Smooth muscle cell (in vitro differentiated cells): ENCODE data around the gene LLGL2. TPM values are rescaled to one million over a fixed set of nuclear protein-coding genes. Genes with fewer than 3 reads are reported as not detected.

Experiments used
- DNase-seq: peaks from one replicate; lab custom pipeline; 2025; ENCODE audit not compliant: unreplicated experiment; lab: John Stamatoyannopoulos, UW
- H2AFZ ChIP-seq: fragments of 200-600 bp; sonication (generic); 2 replicates; pipeline ENCODE4 v1.6.0; 2016; ENCODE audit warnings: antibody characterized with exemption, low read depth, mild to moderate bottlenecking
- H3F3A ChIP-seq: fragments of 200-600 bp; sonication (generic); 2 replicates; pipeline ENCODE4 v1.6.0; 2017; ENCODE audit warnings: antibody characterized with exemption, low read depth
- H3K27ac ChIP-seq: fragments of 200-600 bp; sonication (generic); 2 replicates; pipeline ENCODE4 v1.5.1; 2016; ENCODE audit warnings: low read depth, mild to moderate bottlenecking
- H3K27me3 ChIP-seq: fragments of 200-600 bp; sonication (generic); 2 replicates; pipeline ENCODE4 v1.6.1; 2016; ENCODE audit warnings: low read depth, mild to moderate bottlenecking
- H3K36me3 ChIP-seq: fragments of 200-600 bp; sonication (generic); 2 replicates; pipeline ENCODE4 v1.5.1; 2016; ENCODE audit warnings: low read depth
- H3K4me1 ChIP-seq: fragments of 200-600 bp; sonication (generic); 2 replicates; pipeline ENCODE4 v1.5.1; 2016; ENCODE audit warnings: low read depth
- H3K4me2 ChIP-seq: fragments of 200-600 bp; sonication (generic); 2 replicates; pipeline ENCODE4 v1.6.0; 2016; ENCODE audit warnings: mild to moderate bottlenecking
- H3K4me3 ChIP-seq: fragments of 200-600 bp; sonication (generic); 2 replicates; pipeline ENCODE4 v1.5.1; 2016; ENCODE audit warnings: mild to moderate bottlenecking
- H3K79me2 ChIP-seq: fragments of 200-600 bp; sonication (generic); 2 replicates; pipeline ENCODE4 v1.6.0; 2016; ENCODE audit warnings: low read depth, mild to moderate bottlenecking
- H3K9ac ChIP-seq: fragments of 200-600 bp; sonication (generic); 2 replicates; pipeline ENCODE4 v1.6.0; 2016; ENCODE audit warnings: low read depth
- H3K9me3 ChIP-seq: fragments of 200-600 bp; sonication (generic); replicated peaks from 2 replicates; pipeline ENCODE4 v1.5.1; 2016; ENCODE audit warnings: low read depth
- H4K20me1 ChIP-seq: fragments of 200-600 bp; sonication (generic); 2 replicates; pipeline ENCODE4 v1.6.0; 2016; ENCODE audit warnings: low read depth
- WGBS: methylation state at CpG from one replicate; pipeline ENCODE4 v1.1.7; 2016; ENCODE audit warnings: low lambda C conversion rate; 5-methylcytosine and 5-hydroxymethylcytosine counted together
- polyA plus RNA-seq: library from polyadenylated mRNA; unstranded; fragments of >200 nt; fragmentation: Nextera tagmentation; extraction: Ambion mirVana; gene quantifications from 2 replicates; pipeline ENCODE4 v1.2.1, GENCODE V29; 2016
- total RNA-seq: library from RNA; depleted of rRNA; stranded (reverse); fragments of >200 nt; gene quantifications from 2 replicates; pipeline ENCODE4 v1.2.3, GENCODE V29; 2014
- TF ChIP-seq, protein P1 (sequence below): fragments of 200-600 bp; sonication (generic); IDR thresholded peaks from 2 replicates; pipeline ENCODE4 v1.5.1; 2017; ENCODE audit warnings: borderline replicate concordance, mild to moderate bottlenecking, antibody characterized with exemption; ENCODE audit not compliant: insufficient read depth, poor library complexity, severe bottlenecking

LLGL2 gene
- total and polyA plus RNA-seq, 2 experiments from 2014 or later: 9.9 to 12.7 TPM

DNA sequence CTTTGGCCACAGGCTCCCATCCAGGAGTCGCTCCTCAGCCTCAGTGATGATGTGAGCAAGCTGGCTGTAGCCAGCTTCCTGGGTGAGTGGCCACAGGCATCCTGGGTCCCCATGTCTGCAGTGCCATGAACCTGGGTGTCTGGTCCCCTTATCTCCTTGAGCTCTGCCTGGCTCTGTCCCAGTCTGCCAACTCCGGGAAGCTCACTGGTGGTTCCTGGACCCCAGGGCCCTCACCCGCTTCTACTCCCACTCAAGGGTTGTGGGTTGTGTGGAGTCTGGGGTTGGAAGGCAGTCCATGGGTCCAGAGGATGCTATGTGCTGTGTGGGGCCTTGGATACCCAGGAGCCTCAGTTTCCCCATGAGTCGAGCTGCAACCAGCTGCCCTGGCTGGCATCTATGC lies 96.0 kb downstream of the LLGL2 start:
- Histone ChIP-seq H4K20me1 (no peaks in the 10 kb centered on the region), H2AFZ (no peak overlapping the region), H3K9me3 (no peaks in the 10 kb centered on the region), H3K9ac (no peak overlapping the region), H3K36me3 (no peaks in the 10 kb centered on the region), H3K4me1 (no peaks in the 10 kb centered on the region), H3K79me2 (no peaks in the 10 kb centered on the region), H3K27me3 (no peaks in the 10 kb centered on the region), H3K27ac (no peak overlapping the region), H3K4me2 (no peak overlapping the region), H3K4me3 (no peak overlapping the region), H3F3A (no peaks in the 10 kb centered on the region)
- DNase-seq: no peak
- TF ChIP-seq, protein P1, sequence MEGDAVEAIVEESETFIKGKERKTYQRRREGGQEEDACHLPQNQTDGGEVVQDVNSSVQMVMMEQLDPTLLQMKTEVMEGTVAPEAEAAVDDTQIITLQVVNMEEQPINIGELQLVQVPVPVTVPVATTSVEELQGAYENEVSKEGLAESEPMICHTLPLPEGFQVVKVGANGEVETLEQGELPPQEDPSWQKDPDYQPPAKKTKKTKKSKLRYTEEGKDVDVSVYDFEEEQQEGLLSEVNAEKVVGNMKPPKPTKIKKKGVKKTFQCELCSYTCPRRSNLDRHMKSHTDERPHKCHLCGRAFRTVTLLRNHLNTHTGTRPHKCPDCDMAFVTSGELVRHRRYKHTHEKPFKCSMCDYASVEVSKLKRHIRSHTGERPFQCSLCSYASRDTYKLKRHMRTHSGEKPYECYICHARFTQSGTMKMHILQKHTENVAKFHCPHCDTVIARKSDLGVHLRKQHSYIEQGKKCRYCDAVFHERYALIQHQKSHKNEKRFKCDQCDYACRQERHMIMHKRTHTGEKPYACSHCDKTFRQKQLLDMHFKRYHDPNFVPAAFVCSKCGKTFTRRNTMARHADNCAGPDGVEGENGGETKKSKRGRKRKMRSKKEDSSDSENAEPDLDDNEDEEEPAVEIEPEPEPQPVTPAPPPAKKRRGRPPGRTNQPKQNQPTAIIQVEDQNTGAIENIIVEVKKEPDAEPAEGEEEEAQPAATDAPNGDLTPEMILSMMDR: no peak
- 87% methylated on average over 4 of the region's 4 CpGs for WGBS

DNA sequence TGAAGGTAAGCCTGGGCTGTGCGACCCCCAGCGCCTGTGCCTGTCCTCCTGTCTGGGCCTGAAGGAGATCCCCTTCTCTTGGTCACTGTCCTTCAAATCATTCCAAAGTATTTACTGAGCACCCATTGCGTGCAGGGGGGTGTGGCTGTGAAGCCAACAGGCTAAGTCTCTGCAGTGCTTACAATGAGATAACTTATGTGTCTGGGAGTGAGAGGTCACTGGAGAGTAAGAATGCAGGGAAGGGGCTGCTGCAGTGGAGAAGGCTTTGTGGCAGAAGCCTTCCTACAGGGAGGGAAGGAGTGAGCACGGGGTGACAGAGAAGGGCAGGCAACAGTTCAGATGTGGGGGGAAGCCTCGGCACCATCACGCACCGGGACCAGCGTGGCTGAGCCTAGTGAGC lies 96.6 kb downstream of the LLGL2 start:
- Histone ChIP-seq H3K9ac (no peak overlapping the region), H3K36me3 (no peaks in the 10 kb centered on the region), H4K20me1 (no peaks in the 10 kb centered on the region), H2AFZ (no peak overlapping the region), H3K4me2 (no peak overlapping the region), H3K4me1 (no peaks in the 10 kb centered on the region), H3K9me3 (no peaks in the 10 kb centered on the region), H3K4me3 (no peak overlapping the region), H3K27me3 (no peaks in the 10 kb centered on the region), H3K79me2 (no peaks in the 10 kb centered on the region), H3F3A (no peaks in the 10 kb centered on the region), H3K27ac (no peak overlapping the region)
- WGBS: 85% methylated on average over 8 of the region's 8 CpGs
- DNase-seq: no peak
- TF ChIP-seq, protein P1: no peak

DNA sequence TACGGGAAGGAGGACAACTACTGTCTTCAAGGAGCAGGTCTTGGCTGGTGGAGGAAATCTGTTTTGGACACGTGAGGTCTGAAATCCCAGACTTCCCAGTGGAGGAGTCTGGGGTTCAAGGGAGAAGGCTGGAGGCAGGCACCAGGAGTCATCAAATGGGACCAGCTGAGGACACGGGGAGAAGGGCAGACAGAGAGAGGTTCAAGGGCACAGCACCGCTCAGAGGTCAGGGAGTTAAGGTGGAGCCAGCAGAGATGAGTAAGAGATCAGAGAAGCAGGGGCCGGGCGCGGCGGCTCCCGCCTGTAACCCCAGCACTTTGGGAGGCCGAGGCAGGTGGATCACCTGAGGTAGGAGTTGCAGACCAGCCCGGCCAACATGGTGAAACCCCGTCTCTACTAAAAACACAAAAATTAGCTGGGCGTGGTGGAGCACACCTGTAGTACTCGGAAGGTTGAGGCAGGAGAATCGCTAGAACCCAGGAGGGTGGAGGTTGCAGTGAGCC lies 97.3 kb downstream of the LLGL2 start:
- Histone ChIP-seq H3K9me3 (no peaks in the 10 kb centered on the region), H3K4me2 (no peak overlapping the region), H3K4me3 (no peak overlapping the region), H4K20me1 (no peaks in the 10 kb centered on the region), H3K27me3 (no peaks in the 10 kb centered on the region), H3K79me2 (no peaks in the 10 kb centered on the region), H3K27ac (no peak overlapping the region), H2AFZ (no peak overlapping the region), H3F3A (no peaks in the 10 kb centered on the region), H3K9ac (no peak overlapping the region), H3K4me1 (no peaks in the 10 kb centered on the region), H3K36me3 (no peaks in the 10 kb centered on the region)
- 88% methylated on average over 15 of the region's 15 CpGs for WGBS
- no peak for DNase-seq
- TF ChIP-seq, protein P1: no peak

DNA sequence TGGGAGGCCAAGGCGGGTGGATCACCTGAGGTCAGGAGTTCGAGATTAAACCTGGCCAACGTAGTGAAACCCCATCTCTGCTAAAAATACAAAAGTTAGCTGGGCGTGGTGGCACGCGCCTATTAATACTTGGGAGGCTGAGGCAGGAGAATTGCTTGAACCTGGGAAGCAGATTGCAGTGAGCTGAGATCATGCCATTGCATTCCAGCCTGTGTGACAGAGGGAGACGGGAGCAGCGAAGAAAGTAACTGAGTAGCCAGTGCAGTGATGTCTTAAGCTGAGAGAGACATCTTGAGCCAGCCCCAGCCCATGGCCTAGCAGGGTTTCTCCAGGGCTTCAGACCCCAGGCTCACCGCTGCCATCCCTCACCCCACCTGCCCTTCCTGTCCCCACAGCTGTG lies 97.9 kb downstream of the LLGL2 start:
- H3F3A ChIP-seq: no peaks in the 10 kb centered on the region
- no peaks in the 10 kb centered on the region for H4K20me1 ChIP-seq
- H3K4me3 ChIP-seq: no peak overlapping the region
- no peaks in the 10 kb centered on the region for H3K79me2 ChIP-seq
- TF ChIP-seq, protein P1: no peak
- no peak for DNase-seq
- no peak overlapping the region for H3K9ac ChIP-seq
- H3K27me3 ChIP-seq: no peaks in the 10 kb centered on the region
- WGBS: 86% methylated on average over 9 of the region's 9 CpGs
- no peak overlapping the region for H3K4me2 ChIP-seq
- no peak overlapping the region for H2AFZ ChIP-seq
- H3K36me3 ChIP-seq: no peaks in the 10 kb centered on the region
- no peaks in the 10 kb centered on the region for H3K9me3 ChIP-seq
- H3K27ac ChIP-seq: no peak overlapping the region
- H3K4me1 ChIP-seq: no peaks in the 10 kb centered on the region
